ENCODE measurements around the gene ETV5. TPM values are rescaled to one million over a fixed set of nuclear protein-coding genes. Genes with fewer than 3 reads are reported as not detected.

ETV5 gene
- total RNA-seq, 6 donors from 2014 or later = 15.7 to 95.8 (median 41.4) TPM

DNA sequence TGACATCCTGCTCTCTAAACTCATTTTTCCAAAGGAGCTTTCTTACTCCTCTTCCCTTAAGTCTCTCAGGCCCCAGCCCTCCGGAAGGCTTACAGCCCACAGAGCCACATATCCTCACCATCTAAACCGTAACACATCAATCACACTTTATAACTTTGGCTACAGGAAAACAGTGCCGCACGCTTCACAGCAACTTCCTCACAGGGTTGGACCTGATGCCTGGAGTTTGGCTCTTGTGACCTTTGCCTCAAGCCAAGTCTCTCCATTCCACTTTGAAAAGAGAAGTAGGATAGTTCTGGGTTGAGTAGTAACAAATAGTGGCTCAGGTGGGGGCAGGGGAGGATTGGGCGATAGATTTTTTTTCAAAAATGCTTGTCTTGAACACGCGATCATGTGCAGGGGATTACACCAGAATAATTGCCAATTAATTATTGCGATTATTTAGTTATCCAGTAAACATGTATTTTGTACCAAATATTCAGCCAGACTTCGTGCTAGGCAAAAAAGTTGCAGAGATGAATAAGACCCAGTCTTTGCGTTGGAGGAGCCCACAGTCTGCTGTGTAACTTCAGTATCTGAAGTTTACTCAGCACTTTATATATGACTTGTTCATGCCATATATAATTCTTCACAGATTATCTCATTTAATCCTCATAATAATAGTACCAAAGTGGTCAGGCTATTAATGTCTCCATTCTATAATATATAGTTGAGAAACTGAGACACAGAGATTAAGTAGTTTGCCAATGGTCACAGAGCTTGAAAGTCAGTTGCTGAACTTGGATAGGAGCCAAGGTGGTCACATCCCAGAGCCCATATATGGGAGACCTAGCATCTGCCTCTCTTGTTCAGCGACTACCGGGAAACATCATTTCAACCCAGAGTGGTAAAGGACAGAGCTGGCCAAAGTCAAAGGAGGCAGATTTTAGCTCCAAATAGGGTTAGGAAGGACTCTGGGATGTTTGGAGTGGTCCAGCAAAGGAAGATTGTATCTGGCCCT is 2.4 kb upstream of the ETV5 start:
- Histone ChIP-seq H3K36me3 (no peaks in the 10 kb centered on the region), H3K27me3 (no peaks in the 10 kb centered on the region), H3K4me3 (no peak overlapping the region), H3K9me3 (no peaks in the 10 kb centered on the region), H3K4me1 (peaks cover 23 to 42% (median 34%) of the 10 kb centered on the region in 4 donors), H3K27ac (peak overlapping the region in 1 of 4 donors; percentile 84)
- DNase-seq = peak in 1 of 2 donors; percentile 36
- ATAC-seq (ENCODE audit: low FRiP score in 2 of 2) = no peak
- WGBS, 2 donors = 45 to 47% methylated on average over 12 of the region's 12 CpGs
- TF ChIP-seq POLR2A (IDR thresholded peaks at IDR 0.05) (no peak), POLR2AphosphoS5 (IDR thresholded peaks at IDR 0.05) (no peak), EP300 (IDR thresholded peaks at IDR 0.05) (no peak)
- TF ChIP-seq, protein P1, sequence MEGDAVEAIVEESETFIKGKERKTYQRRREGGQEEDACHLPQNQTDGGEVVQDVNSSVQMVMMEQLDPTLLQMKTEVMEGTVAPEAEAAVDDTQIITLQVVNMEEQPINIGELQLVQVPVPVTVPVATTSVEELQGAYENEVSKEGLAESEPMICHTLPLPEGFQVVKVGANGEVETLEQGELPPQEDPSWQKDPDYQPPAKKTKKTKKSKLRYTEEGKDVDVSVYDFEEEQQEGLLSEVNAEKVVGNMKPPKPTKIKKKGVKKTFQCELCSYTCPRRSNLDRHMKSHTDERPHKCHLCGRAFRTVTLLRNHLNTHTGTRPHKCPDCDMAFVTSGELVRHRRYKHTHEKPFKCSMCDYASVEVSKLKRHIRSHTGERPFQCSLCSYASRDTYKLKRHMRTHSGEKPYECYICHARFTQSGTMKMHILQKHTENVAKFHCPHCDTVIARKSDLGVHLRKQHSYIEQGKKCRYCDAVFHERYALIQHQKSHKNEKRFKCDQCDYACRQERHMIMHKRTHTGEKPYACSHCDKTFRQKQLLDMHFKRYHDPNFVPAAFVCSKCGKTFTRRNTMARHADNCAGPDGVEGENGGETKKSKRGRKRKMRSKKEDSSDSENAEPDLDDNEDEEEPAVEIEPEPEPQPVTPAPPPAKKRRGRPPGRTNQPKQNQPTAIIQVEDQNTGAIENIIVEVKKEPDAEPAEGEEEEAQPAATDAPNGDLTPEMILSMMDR (IDR thresholded peaks at IDR 0.05) = no peak

DNA sequence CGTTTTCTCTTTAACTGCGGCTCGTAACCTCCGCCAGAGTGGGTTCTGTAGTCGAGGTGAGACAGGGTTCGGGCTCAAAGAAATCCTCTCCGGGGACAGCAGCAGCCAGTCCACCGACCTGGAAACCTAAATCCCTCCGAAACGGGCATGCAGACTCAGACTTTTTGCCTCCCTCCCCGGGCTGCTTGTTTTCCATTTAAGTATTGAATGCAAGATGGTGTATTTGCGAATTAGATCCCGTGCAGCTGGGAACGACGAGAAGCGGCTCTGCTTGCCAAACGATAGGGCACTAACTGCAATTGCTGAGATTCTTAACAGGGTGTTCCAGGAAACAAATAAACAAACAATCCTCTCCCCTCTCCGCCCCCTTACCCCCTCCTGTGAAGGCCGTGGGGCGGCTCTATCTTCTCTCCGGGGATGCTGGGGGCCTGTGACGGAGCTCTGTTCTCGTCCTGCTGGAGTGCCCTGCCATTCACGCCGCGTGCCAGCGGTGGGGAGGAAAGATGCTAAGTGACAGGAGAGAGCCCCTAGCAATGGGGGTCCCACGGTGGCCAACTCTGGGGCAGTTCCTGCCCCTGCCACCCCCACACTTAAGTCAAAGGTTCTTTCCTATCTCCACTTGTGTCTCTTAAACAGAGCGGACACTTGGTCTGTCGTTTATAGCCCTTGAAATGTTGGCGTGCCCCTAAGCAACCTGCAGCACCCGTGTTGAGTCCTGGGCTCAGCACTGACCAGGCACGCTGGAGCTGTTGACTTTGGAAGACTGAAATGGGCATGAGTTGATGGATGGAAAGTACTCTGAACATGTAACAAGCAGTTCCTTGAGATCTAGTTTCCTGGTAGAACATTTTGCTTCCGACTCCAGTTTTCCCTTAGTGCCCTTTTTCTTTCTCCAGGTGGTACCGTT is 1.3 kb upstream of the ETV5 start:
- peak; percentile 42 to 48 for DNase-seq
- Histone ChIP-seq H3K9me3 (no peaks in the 10 kb centered on the region), H3K27ac (peak overlapping the region; percentile 82 to 86 (median 84)), H3K36me3 (no peaks in the 10 kb centered on the region), H3K4me1 (peaks cover 23 to 50% (median 36%) of the 10 kb centered on the region in 4 donors), H3K27me3 (no peaks in the 10 kb centered on the region), H3K4me3 (peak overlapping the region; percentile 42 to 88 (median 76))
- TF ChIP-seq EP300 (IDR thresholded peaks at IDR 0.05) (no peak), POLR2A (IDR thresholded peaks at IDR 0.05) (peak in 1 of 4 donors; percentile 26), POLR2AphosphoS5 (IDR thresholded peaks at IDR 0.05) (peak in 1 of 2 donors; percentile 9)
- TF ChIP-seq, protein P1 (IDR thresholded peaks at IDR 0.05) = no peak
- 3 to 5% methylated on average over 20 to 35 of the region's 35 CpGs for WGBS, 2 donors
- peak in 1 of 2 donors; percentile 15 for ATAC-seq (ENCODE audit: low FRiP score in 2 of 2)

DNA sequence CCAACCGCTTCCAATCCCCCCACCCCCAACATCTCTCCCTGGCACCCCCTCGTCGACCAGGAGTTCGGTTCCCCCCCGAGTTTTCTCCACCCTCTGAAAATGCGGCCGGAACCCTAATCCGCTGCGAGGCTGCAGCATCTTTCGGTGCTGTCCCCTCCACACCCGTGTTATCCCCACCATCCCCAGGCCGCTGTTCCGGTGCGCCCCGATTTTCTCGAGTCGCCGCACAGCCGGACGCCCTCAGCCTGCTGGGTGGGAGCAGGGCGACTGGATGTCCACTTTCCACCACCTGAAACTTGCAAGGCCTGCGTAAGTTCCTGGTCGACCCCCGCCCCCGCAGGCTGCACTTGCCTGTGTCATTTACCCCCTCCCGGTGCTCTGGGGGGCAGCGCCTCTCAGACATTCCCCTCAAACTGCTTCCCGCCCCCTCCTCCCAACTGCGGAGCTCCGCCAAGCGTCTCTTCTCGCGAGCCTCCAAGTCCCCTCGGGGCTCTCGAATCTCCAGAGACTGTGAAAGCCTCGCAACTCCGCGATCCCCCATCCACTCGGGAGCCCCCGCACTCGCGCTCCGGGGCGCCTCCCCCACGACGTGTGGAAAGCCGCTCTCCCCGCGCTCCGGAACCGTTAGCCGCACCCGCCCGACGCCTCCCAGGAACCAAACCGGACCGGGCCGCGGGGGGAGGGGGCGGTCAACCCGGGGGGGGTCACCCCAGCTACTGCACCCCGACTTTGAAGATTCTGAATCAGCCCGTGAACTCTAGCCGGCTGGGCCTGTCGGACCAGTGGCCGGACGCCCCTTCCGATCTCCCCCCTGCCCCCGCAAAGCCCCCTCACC is 566 bp downstream of the ETV5 start:
- DNase-seq = peak; percentile 32 to 91
- WGBS, 2 donors = 0 to 1% methylated on average over 6 to 62 of the region's 69 CpGs
- ATAC-seq (ENCODE audit: low FRiP score in 2 of 2) = no peak

More for the DNA sequence above, 566 bp downstream of the ETV5 start:
- Histone ChIP-seq H3K4me3 (peak overlapping the region; percentile 26 to 88 (median 76)), H3K27ac (peak overlapping the region; percentile 73 to 90 (median 82)), H3K9me3 (no peaks in the 10 kb centered on the region), H3K36me3 (no peaks in the 10 kb centered on the region), H3K27me3 (no peaks in the 10 kb centered on the region), H3K4me1 (peaks cover 23 to 50% (median 36%) of the 10 kb centered on the region in 4 donors)
- TF ChIP-seq POLR2A (IDR thresholded peaks at IDR 0.05) (no peak), POLR2AphosphoS5 (IDR thresholded peaks at IDR 0.05) (no peak), EP300 (IDR thresholded peaks at IDR 0.05) (no peak)
- TF ChIP-seq, protein P1 (IDR thresholded peaks at IDR 0.05) = no peak
